AG04449 (cell line): ENCODE results near the gene GPD2.

Experiments used
- CTCF ChIA-PET: fragments of 350-600 bp; formaldehyde crosslinking; extraction: SDS; loops from one replicate; lab custom pipeline; 2021; ENCODE audit warnings: antibody characterized with exemption; lab: Yijun Ruan, JAX
- POLR2A ChIA-PET: fragments of 400-600, 350-600 bp; formaldehyde crosslinking; extraction: SDS; loops from one replicate; lab custom pipeline; 2020; ENCODE audit warnings: antibody characterized with exemption, inconsistent platforms; lab: Yijun Ruan, JAX
- DNase-seq: peaks from one replicate; pipeline ENCODE4 v3.0.0-alpha.2; 2010; ENCODE audit warnings: low read depth, low spot score
- H3K4me3 ChIP-seq: 2 replicates; pipeline ENCODE4 v1.5.1; 2011; ENCODE audit warnings: low read depth, mild to moderate bottlenecking, control low read depth, low read length
- TF ChIP-seq, protein P1 (sequence below): IDR thresholded peaks from one replicate; pipeline ENCODE4 v1.5.1; 2011; ENCODE audit warnings: mild to moderate bottlenecking, moderate library complexity, low read length, control low read depth, inconsistent platforms; ENCODE audit not compliant: insufficient read depth; ENCODE audit errors: missing control alignments

GPD2 gene

DNA sequence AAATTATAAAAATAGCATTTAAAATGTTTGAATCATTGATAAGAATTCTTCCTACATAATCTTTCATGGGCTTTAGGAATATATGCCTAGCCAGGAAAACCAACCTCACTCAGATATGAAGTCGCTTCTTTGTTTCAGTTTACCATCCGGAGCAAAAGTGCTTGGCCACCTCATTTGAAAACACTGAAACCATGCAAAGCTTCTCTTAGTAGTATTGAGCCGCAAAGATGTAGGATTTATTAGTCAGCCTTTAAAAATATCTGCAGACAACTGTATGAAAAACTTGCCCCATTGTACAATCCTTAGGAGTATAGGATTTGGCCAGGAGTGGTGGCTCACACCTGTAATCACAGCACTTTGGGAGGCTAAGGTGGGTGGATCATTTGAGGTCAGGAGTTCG lies 24.3 kb upstream of the GPD2 start:
- POLR2A ChIA-PET = no interaction called here
- CTCF ChIA-PET = no interaction called here
- DNase-seq = no peak

DNA sequence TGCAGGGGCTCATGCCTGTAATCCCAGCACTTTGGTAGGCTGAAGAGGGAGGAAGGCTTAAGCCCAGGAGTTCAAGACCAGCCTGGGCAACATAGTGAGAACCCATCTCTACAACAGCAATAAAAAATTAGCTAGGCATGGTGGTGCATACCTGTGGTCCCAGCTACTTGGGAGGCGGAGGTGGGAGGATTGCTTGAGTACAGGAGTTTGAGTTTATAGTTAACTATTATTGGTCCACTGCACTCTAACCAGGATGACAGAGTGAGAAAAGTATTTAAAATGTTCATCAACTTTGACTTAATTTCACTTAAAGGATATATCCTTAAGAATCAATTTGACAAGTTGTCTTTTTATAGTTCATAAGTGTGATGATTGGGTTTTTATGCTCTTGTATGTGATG lies 14.3 kb upstream of the GPD2 start:
- ChIA-PET CTCF (no interaction called here), POLR2A (no interaction called here)
- TF ChIP-seq, protein P1, sequence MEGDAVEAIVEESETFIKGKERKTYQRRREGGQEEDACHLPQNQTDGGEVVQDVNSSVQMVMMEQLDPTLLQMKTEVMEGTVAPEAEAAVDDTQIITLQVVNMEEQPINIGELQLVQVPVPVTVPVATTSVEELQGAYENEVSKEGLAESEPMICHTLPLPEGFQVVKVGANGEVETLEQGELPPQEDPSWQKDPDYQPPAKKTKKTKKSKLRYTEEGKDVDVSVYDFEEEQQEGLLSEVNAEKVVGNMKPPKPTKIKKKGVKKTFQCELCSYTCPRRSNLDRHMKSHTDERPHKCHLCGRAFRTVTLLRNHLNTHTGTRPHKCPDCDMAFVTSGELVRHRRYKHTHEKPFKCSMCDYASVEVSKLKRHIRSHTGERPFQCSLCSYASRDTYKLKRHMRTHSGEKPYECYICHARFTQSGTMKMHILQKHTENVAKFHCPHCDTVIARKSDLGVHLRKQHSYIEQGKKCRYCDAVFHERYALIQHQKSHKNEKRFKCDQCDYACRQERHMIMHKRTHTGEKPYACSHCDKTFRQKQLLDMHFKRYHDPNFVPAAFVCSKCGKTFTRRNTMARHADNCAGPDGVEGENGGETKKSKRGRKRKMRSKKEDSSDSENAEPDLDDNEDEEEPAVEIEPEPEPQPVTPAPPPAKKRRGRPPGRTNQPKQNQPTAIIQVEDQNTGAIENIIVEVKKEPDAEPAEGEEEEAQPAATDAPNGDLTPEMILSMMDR = no peak
- DNase-seq = no peak
- no peak overlapping the region for H3K4me3 ChIP-seq

More for the DNA sequence above, 24.3 kb upstream of the GPD2 start:
- TF ChIP-seq, protein P1 = no peak
- H3K4me3 ChIP-seq = no peak overlapping the region

DNA sequence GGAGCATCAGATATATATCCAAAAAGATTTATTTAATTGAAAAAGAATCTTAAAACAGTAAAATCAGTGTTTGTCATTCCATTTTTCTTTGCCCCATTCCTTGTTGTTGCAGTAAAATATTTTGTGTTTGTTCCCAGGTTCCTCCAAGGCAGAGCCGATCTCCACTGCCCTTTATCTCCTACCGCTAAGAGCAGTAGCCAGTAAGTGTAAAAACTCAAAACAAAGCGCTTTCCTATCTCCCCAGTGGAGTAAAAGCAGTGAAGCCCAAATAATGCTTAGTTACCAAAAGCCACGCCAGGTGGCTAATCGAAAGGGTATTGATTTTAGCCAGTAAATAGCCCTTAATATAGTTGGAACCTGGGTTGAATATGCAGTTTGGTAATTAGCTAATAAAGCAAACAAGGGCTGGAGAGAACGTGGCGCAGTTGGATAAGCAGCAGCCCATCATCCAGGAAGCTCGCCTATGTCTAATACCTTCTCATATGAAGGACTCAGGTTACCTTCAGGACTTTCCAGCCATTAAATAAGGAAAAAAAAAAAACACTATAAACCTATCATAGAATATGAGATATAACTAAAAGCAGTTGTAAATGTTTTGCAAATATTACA lies 12.4 kb upstream of the GPD2 start:
- TF ChIP-seq, protein P1 = no peak
- ChIA-PET POLR2A (no interaction called here), CTCF (interaction anchor here (1.0 kb wide), 1 partner anchor 83 kb away, joined by 3 read pairs; no protein-coding TSS in a partner anchor)

DNA sequence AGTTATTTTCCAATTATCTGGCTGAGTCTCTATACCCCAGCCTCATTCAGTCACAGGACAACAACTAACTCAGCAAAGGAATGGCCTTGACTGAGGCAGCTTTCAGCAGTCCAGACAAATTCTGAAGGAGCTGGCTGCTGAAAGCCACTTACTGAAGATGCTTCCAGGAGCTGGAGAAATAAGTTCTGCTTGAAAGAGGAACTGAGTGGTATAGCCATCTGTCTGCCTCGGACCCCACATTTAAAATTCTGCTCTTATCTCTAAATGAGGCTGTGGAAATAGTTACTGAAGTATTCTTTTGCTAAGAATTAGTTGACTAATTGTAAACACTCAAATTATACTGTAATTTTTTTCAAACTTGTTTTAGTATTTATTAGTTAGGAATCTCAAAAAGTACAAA lies 9.1 kb upstream of the GPD2 start:
- TF ChIP-seq, protein P1 = no peak
- ChIA-PET CTCF (interaction anchor here (1.1 kb wide), 1 partner anchor 12 kb away, joined by 3 read pairs; no protein-coding TSS in a partner anchor), POLR2A (no interaction called here)
- H3K4me3 ChIP-seq = no peak overlapping the region
- DNase-seq = no peak

More for the DNA sequence above, 12.4 kb upstream of the GPD2 start:
- DNase-seq = no peak
- H3K4me3 ChIP-seq = no peak overlapping the region

DNA sequence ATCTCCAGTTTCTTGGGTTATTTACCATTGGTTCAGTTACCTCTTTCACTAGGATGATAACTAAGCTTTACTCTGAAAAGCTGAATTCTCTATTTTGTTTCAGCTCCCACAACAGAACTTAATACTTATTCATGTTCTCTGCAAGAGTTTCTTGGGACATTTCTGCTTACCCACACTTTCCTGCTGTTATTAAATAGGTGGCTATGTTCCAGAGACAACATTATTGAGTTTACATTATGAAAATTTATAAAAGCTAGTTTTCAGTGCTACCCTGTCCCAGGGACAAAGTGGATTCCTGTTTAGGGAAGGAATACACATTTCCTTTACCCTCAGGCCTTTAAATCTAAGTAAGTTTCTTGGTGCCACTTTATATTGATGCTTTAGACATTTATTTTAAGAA lies 7.0 kb upstream of the GPD2 start:
- ChIA-PET POLR2A (no interaction called here), CTCF (interaction anchor here (1.0 kb wide), 1 partner anchor 29 kb away, joined by 3 read pairs; no protein-coding TSS in a partner anchor)

DNA sequence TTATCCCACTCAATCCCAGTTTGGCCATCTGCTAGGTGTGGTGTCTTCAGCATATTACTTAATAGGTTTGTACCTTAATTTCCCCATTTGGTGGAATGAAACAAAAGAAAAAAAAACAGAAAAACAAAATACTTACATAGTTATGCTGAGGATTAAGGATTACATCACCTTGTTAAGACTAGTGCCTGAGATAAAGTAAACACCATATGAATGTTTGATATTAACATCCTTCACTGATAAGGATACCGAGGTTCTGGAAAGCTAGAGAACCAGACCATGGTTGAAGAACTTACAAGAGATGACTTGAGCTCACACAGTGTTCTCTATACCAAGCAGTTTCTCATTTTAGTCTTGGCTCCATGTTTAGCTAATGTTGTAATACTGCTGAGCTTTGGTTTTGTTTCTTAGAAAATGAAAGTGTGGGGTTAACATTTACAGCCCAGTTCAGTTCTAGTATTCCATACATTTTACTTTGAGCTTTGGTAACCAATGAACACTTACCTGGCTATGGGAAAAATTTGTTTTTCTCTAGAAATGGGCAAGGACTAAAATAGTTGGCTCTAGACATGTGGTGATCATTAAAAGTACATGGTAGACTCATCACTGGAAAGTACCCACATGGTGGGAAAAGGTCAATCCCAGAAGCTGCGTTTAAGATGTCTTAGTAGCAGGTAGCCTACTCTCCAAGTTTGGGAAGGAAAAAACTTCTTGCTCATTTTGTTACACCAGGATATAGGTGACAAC lies 5.8 kb upstream of the GPD2 start:
- ChIA-PET POLR2A (no interaction called here), CTCF (interaction anchor here (0.8 kb wide), 1 partner anchor 33 kb away, joined by 3 read pairs; no protein-coding TSS in a partner anchor)
- H3K4me3 ChIP-seq = no peak overlapping the region
- TF ChIP-seq, protein P1 = no peak
- DNase-seq = no peak

More for the DNA sequence above, 7.0 kb upstream of the GPD2 start:
- TF ChIP-seq, protein P1 = no peak
- no peak overlapping the region for H3K4me3 ChIP-seq
- DNase-seq = no peak
